Neural progenitor cell (in vitro differentiated cells): ENCODE data around the gene HINFP.

Source experiments
- EZH2 ChIP-seq: fragments of 200-600 bp; sonication (generic); IDR thresholded peaks from 2 replicates; pipeline ENCODE4 v1.6.1; 2017; ENCODE audit warnings: antibody characterized with exemption, mild to moderate bottlenecking, moderate library complexity
- EZH2phosphoT487 ChIP-seq: fragments of 200-600 bp; sonication (generic); IDR thresholded peaks from 2 replicates; pipeline ENCODE4 v1.6.1; 2017; ENCODE audit warnings: antibody characterized with exemption
- TF ChIP-seq, protein P1 (sequence below): fragments of 200-600 bp; sonication (generic); IDR thresholded peaks from 2 replicates; pipeline ENCODE4 v1.5.1; 2017; ENCODE audit warnings: antibody characterized with exemption, mild to moderate bottlenecking

DNA sequence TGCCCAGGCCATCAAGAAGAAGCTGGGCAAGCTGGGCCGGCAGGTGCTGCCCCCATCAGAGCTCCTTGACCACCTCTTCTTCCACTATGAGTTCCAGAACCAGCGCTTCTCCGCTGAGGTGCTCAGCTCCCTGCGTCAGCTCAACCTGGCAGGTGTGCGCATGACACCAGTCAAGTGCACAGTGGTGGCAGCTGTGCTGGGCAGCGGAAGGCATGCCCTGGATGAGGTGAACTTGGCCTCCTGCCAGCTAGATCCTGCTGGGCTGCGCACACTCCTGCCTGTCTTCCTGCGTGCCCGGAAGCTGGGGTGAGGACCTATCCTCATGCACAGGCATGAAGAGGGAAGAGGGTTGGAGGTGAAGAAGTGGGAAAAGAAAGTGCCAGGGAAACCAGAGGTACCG is 58.6 kb downstream of the HINFP start:
- TF ChIP-seq EZH2, result no peak
- TF ChIP-seq, protein P1, sequence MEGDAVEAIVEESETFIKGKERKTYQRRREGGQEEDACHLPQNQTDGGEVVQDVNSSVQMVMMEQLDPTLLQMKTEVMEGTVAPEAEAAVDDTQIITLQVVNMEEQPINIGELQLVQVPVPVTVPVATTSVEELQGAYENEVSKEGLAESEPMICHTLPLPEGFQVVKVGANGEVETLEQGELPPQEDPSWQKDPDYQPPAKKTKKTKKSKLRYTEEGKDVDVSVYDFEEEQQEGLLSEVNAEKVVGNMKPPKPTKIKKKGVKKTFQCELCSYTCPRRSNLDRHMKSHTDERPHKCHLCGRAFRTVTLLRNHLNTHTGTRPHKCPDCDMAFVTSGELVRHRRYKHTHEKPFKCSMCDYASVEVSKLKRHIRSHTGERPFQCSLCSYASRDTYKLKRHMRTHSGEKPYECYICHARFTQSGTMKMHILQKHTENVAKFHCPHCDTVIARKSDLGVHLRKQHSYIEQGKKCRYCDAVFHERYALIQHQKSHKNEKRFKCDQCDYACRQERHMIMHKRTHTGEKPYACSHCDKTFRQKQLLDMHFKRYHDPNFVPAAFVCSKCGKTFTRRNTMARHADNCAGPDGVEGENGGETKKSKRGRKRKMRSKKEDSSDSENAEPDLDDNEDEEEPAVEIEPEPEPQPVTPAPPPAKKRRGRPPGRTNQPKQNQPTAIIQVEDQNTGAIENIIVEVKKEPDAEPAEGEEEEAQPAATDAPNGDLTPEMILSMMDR, result no peak
- no peak for TF ChIP-seq EZH2phosphoT487
